Esophagus squamous epithelium (tissue), 5 donors: ENCODE results near the gene MYO9A. TPM values are rescaled to one million over a fixed set of nuclear protein-coding genes. Genes with fewer than 3 reads are reported as not detected.
A peak's percentile ranks its signal among the peaks of the same experiment; 100 is the strongest.

Experiments
- DNase-seq: peaks from one replicate; lab custom pipeline; 2025; lab: John Stamatoyannopoulos, UW
- H3K27ac ChIP-seq, 4 donors: fragments of 200-600 bp; sonication (generic); one replicate each; pipeline ENCODE4 v1.5.1; 2016 to 2019; ENCODE audit warnings: mild to moderate bottlenecking in 1 of 4
- H3K27me3 ChIP-seq, 4 donors: fragments of 200-600 bp; sonication (generic); 1 replicate in 3 of 4; 2 replicates in 1 of 4; pipeline versions ENCODE4 v1.5.1 to v1.6.0; 2017 to 2021; ENCODE audit warnings: antibody characterized with exemption in 1 of 4
- H3K36me3 ChIP-seq, 3 donors: fragments of 200-600 bp; sonication (generic); one replicate each; pipeline ENCODE4 v1.5.1; 2016 to 2019
- H3K4me1 ChIP-seq, 3 donors: fragments of 200-600 bp; sonication (generic); one replicate each; pipeline ENCODE4 v1.5.1; 2017 to 2019
- H3K4me3 ChIP-seq, 4 donors: fragments of 200-600 bp; sonication (generic); 1 replicate in 3 of 4; 2 replicates in 1 of 4; pipeline ENCODE4 v1.5.1; 2016 to 2019; ENCODE audit warnings: mild to moderate bottlenecking in 2 of 4, moderate library complexity in 1 of 4
- H3K9me3 ChIP-seq, 3 donors: fragments of 200-600 bp; sonication (generic); one replicate each; pipeline ENCODE4 v1.5.1; 2016 to 2019
- CTCF ChIP-seq, 6 experiments: fragments of 450-650 bp in 4 of 6; fragments of 200-600 bp in 2 of 6; sonication (generic) in 2 of 6; IDR thresholded peaks; one replicate each; pipeline ENCODE4 v1.5.1; 2016 to 2019; ENCODE audit warnings: antibody characterized with exemption in 6 of 6, mild to moderate bottlenecking in 4 of 6, moderate library complexity in 4 of 6
- POLR2A ChIP-seq, 4 donors: fragments of 450-650 bp; IDR thresholded peaks; one replicate each; pipeline ENCODE4 v1.6.1; 2017; ENCODE audit warnings: antibody characterized with exemption in 4 of 4, mild to moderate bottlenecking in 4 of 4, moderate library complexity in 3 of 4
- WGBS, 2 donors: methylation state at CpG; one replicate each; pipeline ENCODE4 v1.1.5; 2018; 5-methylcytosine and 5-hydroxymethylcytosine counted together
- intact Hi-C: fragments of 100-400 bp; cut with DNase I; formaldehyde crosslinking; loops from one replicate; pipeline ENCODE4 v1.15.0; 2022
- total RNA-seq, 4 donors: library from RNA; depleted of rRNA; stranded (reverse); fragments of >200 nt; gene quantifications; one replicate each; pipeline ENCODE4 v1.1.0, GENCODE V29; 2016
- donor health status: DM: yes; HTN: yes; CAD: no.

Gene MYO9A
- total RNA-seq, 4 donors from 2014 or later: 18.2 to 62.0 (median 35.0) TPM

GRCh38 chr15:72116731-72117485, 1.0 kb downstream of the MYO9A start:
- H3K4me1 ChIP-seq: peaks cover 7 to 58% (median 12%) of the 10 kb centered on the region in 3 donors

GRCh38 chr15:72113347-72114031, 4.5 kb downstream of the MYO9A start:
- Histone ChIP-seq H3K36me3 (no peaks in the 10 kb centered on the region), H3K27me3 (no peaks in the 10 kb centered on the region), H3K4me3 (no peak overlapping the region), H3K27ac (peak overlapping the region in 2 of 4 donors; percentile 7 to 12), H3K4me1 (peaks cover 0 to 57% (median 6%) of the 10 kb centered on the region in 3 donors), H3K9me3 (no peaks in the 10 kb centered on the region)
- intact Hi-C loops: no loop called here
- TF ChIP-seq POLR2A (IDR thresholded peaks at IDR 0.05) (no peak), CTCF (IDR thresholded peaks at IDR 0.05) (no peak)
- no peak for DNase-seq
- WGBS, 2 donors: 78 to 79% methylated on average over 4 of the region's 4 CpGs

More at GRCh38 chr15:72116731-72117485, 1.0 kb downstream of the MYO9A start:
- H3K36me3 ChIP-seq: no peaks in the 10 kb centered on the region
- H3K27me3 ChIP-seq: no peaks in the 10 kb centered on the region
- TF ChIP-seq CTCF (IDR thresholded peaks at IDR 0.05) (no peak), POLR2A (IDR thresholded peaks at IDR 0.05) (peak in 1 of 4 donors; percentile 7)
- peak overlapping the region; percentile 82 to 94 (median 92) for H3K4me3 ChIP-seq
- peak overlapping the region; percentile 95 to 99 (median 98) for H3K27ac ChIP-seq
- DNase-seq: no peak
- H3K9me3 ChIP-seq: no peaks in the 10 kb centered on the region
- intact Hi-C loops: no loop called here
- 2 to 8% methylated on average over 22 to 24 of the region's 24 CpGs for WGBS, 2 donors

GRCh38 chr15:72112805-72113204, 5.1 kb downstream of the MYO9A start:
- Histone ChIP-seq H3K27me3 (no peaks in the 10 kb centered on the region), H3K4me3 (no peak overlapping the region), H3K27ac (peak overlapping the region in 2 of 4 donors; percentile 7 to 25), H3K36me3 (no peaks in the 10 kb centered on the region), H3K4me1 (peaks cover 0 to 57% (median 6%) of the 10 kb centered on the region in 3 donors), H3K9me3 (no peaks in the 10 kb centered on the region)
- TF ChIP-seq CTCF (IDR thresholded peaks at IDR 0.05): no peak
- TF ChIP-seq POLR2A (IDR thresholded peaks at IDR 0.05): no peak
- no peak for DNase-seq
- intact Hi-C loops: no loop called here

GRCh38 chr15:72112116-72112515, 5.8 kb downstream of the MYO9A start:
- Histone ChIP-seq H3K4me3 (no peak overlapping the region), H3K27ac (no peak overlapping the region), H3K9me3 (no peaks in the 10 kb centered on the region), H3K27me3 (no peaks in the 10 kb centered on the region), H3K4me1 (peaks cover 0 to 60% (median 9%) of the 10 kb centered on the region in 3 donors), H3K36me3 (no peaks in the 10 kb centered on the region)
- intact Hi-C loops: no loop called here
- WGBS, 2 donors: 67 to 71% methylated on average over 2 of the region's 2 CpGs
- no peak for DNase-seq
- TF ChIP-seq POLR2A (IDR thresholded peaks at IDR 0.05) (no peak), CTCF (IDR thresholded peaks at IDR 0.05) (no peak)

- WGBS, 2 donors: 95 to 100% methylated on average over 3 of the region's 3 CpGs
- Histone ChIP-seq H3K27me3 (no peaks in the 10 kb centered on the region), H3K4me3 (no peak overlapping the region), H3K9me3 (no peaks in the 10 kb centered on the region), H3K4me1 (peaks cover 0 to 54% (median 6%) of the 10 kb centered on the region in 3 donors), H3K36me3 (no peaks in the 10 kb centered on the region), H3K27ac (no peak overlapping the region)
- TF ChIP-seq CTCF (IDR thresholded peaks at IDR 0.05): no peak
- TF ChIP-seq POLR2A (IDR thresholded peaks at IDR 0.05): no peak
- intact Hi-C loops: no loop called here
- DNase-seq: no peak
These were observed 7.6 kb downstream of the MYO9A start for GRCh38 chr15:72110355-72110754.
